Esophagus squamous epithelium (tissue), 4 donors: ENCODE results near the gene TBCD.

ENCODE experiments used
- CTCF ChIP-seq, 6 experiments: fragments of 450-650 bp in 4 of 6; fragments of 200-600 bp in 2 of 6; sonication (generic) in 2 of 6; IDR thresholded peaks; one replicate each; pipeline ENCODE4 v1.5.1; 2016 to 2019; ENCODE audit warnings: antibody characterized with exemption in 6 of 6, mild to moderate bottlenecking in 4 of 6, moderate library complexity in 4 of 6
- POLR2A ChIP-seq, 4 donors: fragments of 450-650 bp; IDR thresholded peaks; one replicate each; pipeline ENCODE4 v1.6.1; 2017; ENCODE audit warnings: antibody characterized with exemption in 4 of 4, mild to moderate bottlenecking in 4 of 4, moderate library complexity in 3 of 4

GRCh38 chr17:82930043-82930923 lies 178.4 kb downstream of the TBCD start:
- no peak for TF ChIP-seq CTCF (IDR thresholded peaks at IDR 0.05)
- no peak for TF ChIP-seq POLR2A (IDR thresholded peaks at IDR 0.05)
